Spinal cord (tissue), 10 donors: Measurements from ENCODE around the gene SPTY2D1. TPM values are rescaled to one million over a fixed set of nuclear protein-coding genes. Genes with fewer than 3 reads are reported as not detected.
"Not testable (repeated sequence)": the region's sequence is repeated elsewhere in the genome, so short reads cannot be mapped to it uniquely, and the experiment has no call there.

Experiments
- DNase-seq, 6 donors: peaks; one replicate each; pipeline versions ENCODE4 v3.0.0 to v3.0.0-alpha.2; 2013 to 2015; ENCODE audit warnings: low spot score in 6 of 6, low read depth in 4 of 6
- H3K27ac ChIP-seq: one replicate; pipeline ENCODE4 v1.5.1; 2013; ENCODE audit warnings: low read depth, low read length, control low read depth
- H3K27me3 ChIP-seq: one replicate; pipeline ENCODE4 v1.6.1; 2013; ENCODE audit warnings: low read length; ENCODE audit not compliant: control insufficient read depth, insufficient read depth
- H3K36me3 ChIP-seq: one replicate; pipeline ENCODE4 v1.6.1; 2013; ENCODE audit warnings: low read length; ENCODE audit not compliant: control insufficient read depth, insufficient read depth
- H3K4me1 ChIP-seq: one replicate; pipeline ENCODE4 v1.6.1; 2013; ENCODE audit warnings: low read length; ENCODE audit not compliant: control insufficient read depth, insufficient read depth
- H3K4me3 ChIP-seq: one replicate; pipeline ENCODE4 v1.5.1; 2013; ENCODE audit warnings: low read depth, low read length, control low read depth
- H3K9me3 ChIP-seq: one replicate; pipeline ENCODE4 v1.6.1; 2013; ENCODE audit warnings: low read length; ENCODE audit not compliant: control insufficient read depth, insufficient read depth
- WGBS: methylation state at CpG from one replicate; pipeline ENCODE4 v1.1.5; 2013; ENCODE audit warnings: missing lambda C conversion rate; ENCODE audit not compliant: insufficient coverage; 5-methylcytosine and 5-hydroxymethylcytosine counted together
- polyA plus RNA-seq, 2 donors: library from polyadenylated mRNA; unstranded; fragments of 120-200 nt; gene quantifications; one replicate each; pipeline ENCODE4 v1.2.1, GENCODE V29; 2013; ENCODE audit not compliant: insufficient read length in 2 of 2
- total RNA-seq, 2 donors: library from RNA; depleted of rRNA in 1 of 2; stranded (reverse); fragments of 120-200 nt in 1 of 2; fragments of >200 nt in 1 of 2; gene quantifications; one replicate each; pipeline versions ENCODE4 v1.2.3 to v1.2.4, GENCODE V29; 2013 to 2014
- donor health status: healthy.

Gene SPTY2D1
- total and polyA plus RNA-seq, 4 donors = 7.5 to 21.3 (median 13.2) TPM

DNA sequence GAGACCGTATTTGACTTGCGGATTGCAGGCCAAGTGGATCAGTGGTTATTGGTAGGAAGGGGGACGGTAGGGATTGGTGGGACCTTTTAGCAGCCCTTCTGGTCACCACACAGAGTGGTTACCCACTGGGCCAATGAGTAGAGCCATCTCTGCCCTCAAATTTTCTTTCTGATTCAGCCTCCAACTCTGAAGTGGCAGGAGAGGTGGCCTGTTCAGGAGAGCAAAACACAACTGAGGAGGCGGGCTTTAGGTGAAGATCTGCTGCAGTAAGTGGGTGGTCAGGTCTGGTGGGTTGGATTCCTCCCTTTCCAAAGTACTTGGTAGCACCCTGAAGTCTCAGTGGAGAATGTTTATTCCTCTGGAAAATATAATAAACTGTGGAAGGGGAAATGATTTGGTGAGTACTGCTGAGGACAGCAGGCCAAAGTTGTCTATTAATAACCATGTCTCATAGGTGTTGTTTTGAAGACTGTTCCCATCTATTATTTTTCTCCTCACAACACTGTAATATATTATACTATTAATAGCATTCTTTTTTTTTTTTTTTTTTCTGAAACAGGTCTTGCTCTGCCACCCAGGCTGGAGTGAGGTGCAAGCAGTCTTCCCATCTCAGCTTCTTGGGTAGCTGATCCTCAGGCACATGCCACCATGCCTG, 33.1 kb downstream of the SPTY2D1 start:
- Histone ChIP-seq H3K36me3 (no peaks in the 10 kb centered on the region), H3K4me3 (no peak overlapping the region), H3K27ac (no peak overlapping the region), H3K4me1 (no peaks in the 10 kb centered on the region), H3K27me3 (no peaks in the 10 kb centered on the region), H3K9me3 (no peaks in the 10 kb centered on the region)
- WGBS = 100% methylated on average over 3 of the region's 4 CpGs
- no peak for DNase-seq

- H3K36me3 ChIP-seq = no peaks in the 10 kb centered on the region
- no peaks in the 10 kb centered on the region for H3K27me3 ChIP-seq
- WGBS = 88% methylated on average over 6 of the region's 7 CpGs
- no peaks in the 10 kb centered on the region for H3K4me1 ChIP-seq
- H3K9me3 ChIP-seq = no peaks in the 10 kb centered on the region
- H3K27ac ChIP-seq = no peak within 1 kb of the TSS
- H3K4me3 ChIP-seq = no peak within 1 kb of the TSS
- DNase-seq = no peak
Measured at GRCh38 chr11:18599739-18600230, 34.4 kb downstream of the SPTY2D1 start, which contains the start of gene MISFA. TSS of gene MISFA (plus strand) at chr11:18599789. CDS start at chr11:18599929, 140 bp downstream.

- H3K4me1 ChIP-seq = peaks cover 1% of the 10 kb centered on the region
- H3K36me3 ChIP-seq = no peaks in the 10 kb centered on the region
- H3K9me3 ChIP-seq = no peaks in the 10 kb centered on the region
- DNase-seq = no peak
- no peak overlapping the region for H3K4me3 ChIP-seq
- no peaks in the 10 kb centered on the region for H3K27me3 ChIP-seq
- no peak overlapping the region for H3K27ac ChIP-seq
- 66% methylated on average over 3 of the region's 5 CpGs for WGBS
Measured at GRCh38 chr11:18594999-18595749, 39.0 kb downstream of the SPTY2D1 start.

DNA sequence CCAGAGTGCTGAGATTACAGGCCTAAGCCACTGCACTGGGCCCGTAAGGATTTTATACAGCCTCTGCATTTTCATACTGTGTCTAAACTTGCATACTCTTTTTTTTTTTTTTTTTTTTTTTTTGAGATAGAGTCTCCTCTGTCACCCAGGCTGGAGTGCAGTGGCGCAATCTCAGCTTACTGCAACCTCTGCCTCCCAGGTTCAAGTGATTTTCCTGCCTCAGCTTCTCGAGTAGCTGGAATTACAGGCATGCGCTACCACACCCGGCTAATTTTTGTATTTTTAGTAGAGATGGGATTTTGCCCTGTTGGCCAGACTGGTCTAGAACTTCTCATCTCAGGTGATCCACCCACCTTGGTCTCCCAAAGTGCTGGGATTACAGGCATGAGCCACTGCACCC, 40.1 kb downstream of the SPTY2D1 start:
- not testable (repeated sequence) for H3K36me3 ChIP-seq, H3K27me3 ChIP-seq, H3K9me3 ChIP-seq, H3K27ac ChIP-seq, H3K4me3 ChIP-seq, DNase-seq
- peaks cover 11% of the 10 kb centered on the region for H3K4me1 ChIP-seq
- no CpG with 5 or more reads among the region's 5 CpGs for WGBS

DNA sequence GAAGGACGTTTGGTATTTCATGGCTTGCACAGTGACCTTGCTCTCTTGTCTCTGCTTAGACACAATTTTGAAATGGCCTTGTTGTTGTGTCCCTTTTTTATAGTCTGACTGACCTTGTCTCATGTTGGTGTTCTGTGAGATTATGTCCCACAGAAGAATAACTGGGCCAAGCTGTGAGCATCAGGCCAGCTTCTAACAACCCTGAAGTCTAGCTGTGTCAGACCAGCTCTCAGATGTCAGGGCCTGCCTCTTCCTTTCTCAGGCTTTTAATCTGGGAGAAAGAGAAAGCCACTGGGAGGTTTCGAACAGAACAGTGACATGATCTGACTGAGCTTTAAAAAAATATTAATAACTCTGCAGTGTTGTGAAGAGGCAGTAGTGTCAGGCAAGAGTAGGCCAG, 43.6 kb downstream of the SPTY2D1 start:
- Histone ChIP-seq H3K27ac (no peak overlapping the region), H3K4me1 (peaks cover 17% of the 10 kb centered on the region), H3K9me3 (no peaks in the 10 kb centered on the region), H3K27me3 (no peaks in the 10 kb centered on the region), H3K4me3 (no peak overlapping the region), H3K36me3 (no peaks in the 10 kb centered on the region)
- DNase-seq = peak in 1 of 6 donors; percentile 5
- 50% methylated on average over 1 of the region's 2 CpGs for WGBS

DNA sequence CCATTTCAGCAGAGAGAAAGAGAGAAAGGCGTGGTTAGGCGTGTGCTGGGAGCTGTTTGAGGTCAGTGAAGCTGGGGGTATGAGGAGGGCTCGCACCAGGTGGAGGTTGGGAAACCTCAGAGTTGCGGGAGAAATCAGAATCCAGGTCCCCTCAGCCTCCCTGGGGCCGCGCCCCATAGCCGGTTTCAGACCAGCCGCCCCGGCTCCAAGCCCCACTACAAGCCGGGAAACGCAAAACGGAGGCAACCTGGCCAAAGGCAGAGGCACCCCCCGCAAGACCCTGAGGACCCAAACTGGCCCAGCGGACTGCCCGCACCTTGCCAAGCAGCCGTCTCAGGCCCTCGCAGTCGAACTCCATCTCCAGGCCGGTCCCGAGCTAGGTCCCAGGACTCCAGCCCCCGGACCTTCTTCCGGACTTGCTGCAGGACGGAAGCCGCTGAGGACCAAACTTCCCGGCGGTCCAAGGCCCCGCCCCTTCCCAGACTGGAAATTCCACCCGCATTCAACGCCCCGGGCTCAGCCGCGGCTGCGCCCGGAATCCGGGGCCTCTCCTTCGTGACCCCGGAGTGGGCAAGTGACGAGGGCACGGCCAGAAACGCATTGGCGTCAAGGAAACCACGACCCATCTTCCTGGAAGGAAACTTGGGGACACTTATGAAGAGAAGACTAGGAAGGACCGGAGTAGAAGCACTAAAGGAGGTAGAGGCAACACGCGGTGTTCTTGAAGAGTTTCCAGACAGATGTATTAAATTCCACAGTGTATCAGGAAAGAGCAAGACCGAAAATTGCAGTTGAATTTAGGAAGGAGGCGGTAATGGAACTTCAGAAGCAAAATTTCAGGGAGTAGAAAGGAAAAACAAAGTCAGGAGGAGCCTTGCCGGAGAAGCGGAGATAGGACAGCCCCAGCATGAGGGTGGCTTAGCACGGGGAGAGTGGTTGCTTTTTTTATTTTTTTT, 45.6 kb downstream of the SPTY2D1 start, which contains the start of gene UEVLD:
TSS of gene UEVLD (minus strand) at position 438 of the 956 bp plus-strand sequence. CDS start at position 358, 80 bp downstream.
- WGBS = under 1% methylated on average over 50 of the region's 50 CpGs
- Histone ChIP-seq H3K4me1 (peaks cover 17% of the 10 kb centered on the region), H3K9me3 (no peaks in the 10 kb centered on the region), H3K36me3 (no peaks in the 10 kb centered on the region), H3K4me3 (peak within 1 kb of the TSS; percentile 97), H3K27ac (peak within 1 kb of the TSS; percentile 68), H3K27me3 (no peaks in the 10 kb centered on the region)
- DNase-seq = peak; percentile 81 to 96 (median 85)

- H3K27me3 ChIP-seq = no peaks in the 10 kb centered on the region
- H3K9me3 ChIP-seq = no peaks in the 10 kb centered on the region
- no peak overlapping the region for H3K4me3 ChIP-seq
Measured at GRCh38 chr11:18581825-18582224, 52.3 kb downstream of the SPTY2D1 start.

DNA sequence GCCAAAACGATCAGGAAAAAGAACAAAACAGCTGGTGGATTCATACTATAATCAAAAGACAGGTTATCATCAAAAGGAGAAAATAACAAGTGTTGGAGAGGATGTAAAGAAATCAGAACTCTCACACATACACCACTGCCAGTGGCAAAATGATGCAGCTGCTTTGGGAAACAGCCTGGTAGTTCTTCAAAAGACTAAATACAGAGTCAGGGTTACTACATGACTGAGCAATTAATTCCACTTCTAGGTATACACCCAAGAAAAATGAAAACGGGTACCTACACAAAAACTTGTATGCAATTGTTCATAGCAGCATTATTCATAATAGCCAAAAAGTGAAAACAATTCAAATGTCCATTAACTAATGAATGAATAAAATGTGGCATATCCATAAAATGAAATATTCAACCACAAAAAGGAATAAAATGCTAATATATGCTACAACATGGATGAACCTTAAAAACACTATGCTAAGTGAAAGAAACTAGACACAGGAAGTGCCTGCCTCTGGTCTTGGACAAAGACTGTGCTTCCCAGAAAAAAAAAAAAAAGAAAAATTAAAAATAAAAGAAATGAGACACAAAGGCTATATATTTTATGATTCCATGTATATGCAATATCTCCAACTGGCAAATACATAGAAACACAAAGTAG, 53.9 kb downstream of the SPTY2D1 start:
- Histone ChIP-seq H3K36me3 (peaks cover 3% of the 10 kb centered on the region), H3K4me3 (no peak overlapping the region), H3K27me3 (no peaks in the 10 kb centered on the region), H3K9me3 (no peaks in the 10 kb centered on the region), H3K4me1 (no peaks in the 10 kb centered on the region), H3K27ac (no peak overlapping the region)
- DNase-seq = no peak
- WGBS = no CpG with 5 or more reads among the region's 2 CpGs

More at GRCh38 chr11:18581825-18582224, 52.3 kb downstream of the SPTY2D1 start:
- Histone ChIP-seq H3K27ac (no peak overlapping the region), H3K4me1 (no peaks in the 10 kb centered on the region), H3K36me3 (no peaks in the 10 kb centered on the region)
- no CpG with 5 or more reads among the region's 1 CpG for WGBS
- DNase-seq = no peak
